NCI-H1048 (cell line): ENCODE results near the gene KRTAP9-7.
A peak's percentile ranks its signal among the peaks of the same experiment; 100 is the strongest.

ENCODE experiments used
- DNase-seq: peaks from one replicate; lab custom pipeline; 2025; lab: John Stamatoyannopoulos, UW

Gene KRTAP9-7

DNA sequence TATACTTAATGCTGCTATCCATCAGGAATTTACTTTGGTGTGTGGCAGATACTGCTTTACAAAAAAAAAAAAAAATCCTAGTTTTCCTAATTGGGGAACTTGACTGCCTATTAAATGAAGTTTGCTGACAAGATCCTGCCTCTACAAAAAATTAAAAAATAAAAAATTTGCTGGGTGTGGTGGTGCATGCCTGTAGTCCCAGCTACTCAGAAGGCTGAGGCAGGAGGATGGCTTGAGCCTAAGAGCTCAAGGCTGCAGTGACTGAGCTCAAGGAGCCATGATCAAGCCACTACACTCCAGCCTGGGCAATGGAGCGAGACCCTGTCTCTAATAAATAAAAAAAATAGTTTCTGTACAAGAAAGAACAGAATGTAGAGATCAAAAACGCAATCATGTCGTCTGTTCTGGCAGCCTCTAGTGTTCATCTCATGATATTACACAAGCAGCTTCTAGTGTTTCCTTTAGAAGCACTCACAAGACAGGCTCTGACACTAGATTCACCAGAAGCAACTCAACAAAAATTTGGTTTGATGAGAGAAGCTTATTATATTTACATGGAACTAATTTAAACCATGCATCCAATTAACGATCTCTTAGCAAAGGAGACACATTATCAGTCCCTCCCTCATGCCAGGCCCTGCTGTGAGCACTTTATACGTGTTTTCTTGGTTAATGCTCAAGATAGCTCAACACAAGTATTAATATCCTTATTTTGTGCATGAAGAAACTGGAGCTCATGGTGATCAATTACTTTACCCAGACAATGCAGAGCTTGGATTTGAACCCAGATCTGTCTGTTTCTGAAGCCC is 46.8 kb downstream of the KRTAP9-7 start:
- peak; percentile 8 for DNase-seq

DNA sequence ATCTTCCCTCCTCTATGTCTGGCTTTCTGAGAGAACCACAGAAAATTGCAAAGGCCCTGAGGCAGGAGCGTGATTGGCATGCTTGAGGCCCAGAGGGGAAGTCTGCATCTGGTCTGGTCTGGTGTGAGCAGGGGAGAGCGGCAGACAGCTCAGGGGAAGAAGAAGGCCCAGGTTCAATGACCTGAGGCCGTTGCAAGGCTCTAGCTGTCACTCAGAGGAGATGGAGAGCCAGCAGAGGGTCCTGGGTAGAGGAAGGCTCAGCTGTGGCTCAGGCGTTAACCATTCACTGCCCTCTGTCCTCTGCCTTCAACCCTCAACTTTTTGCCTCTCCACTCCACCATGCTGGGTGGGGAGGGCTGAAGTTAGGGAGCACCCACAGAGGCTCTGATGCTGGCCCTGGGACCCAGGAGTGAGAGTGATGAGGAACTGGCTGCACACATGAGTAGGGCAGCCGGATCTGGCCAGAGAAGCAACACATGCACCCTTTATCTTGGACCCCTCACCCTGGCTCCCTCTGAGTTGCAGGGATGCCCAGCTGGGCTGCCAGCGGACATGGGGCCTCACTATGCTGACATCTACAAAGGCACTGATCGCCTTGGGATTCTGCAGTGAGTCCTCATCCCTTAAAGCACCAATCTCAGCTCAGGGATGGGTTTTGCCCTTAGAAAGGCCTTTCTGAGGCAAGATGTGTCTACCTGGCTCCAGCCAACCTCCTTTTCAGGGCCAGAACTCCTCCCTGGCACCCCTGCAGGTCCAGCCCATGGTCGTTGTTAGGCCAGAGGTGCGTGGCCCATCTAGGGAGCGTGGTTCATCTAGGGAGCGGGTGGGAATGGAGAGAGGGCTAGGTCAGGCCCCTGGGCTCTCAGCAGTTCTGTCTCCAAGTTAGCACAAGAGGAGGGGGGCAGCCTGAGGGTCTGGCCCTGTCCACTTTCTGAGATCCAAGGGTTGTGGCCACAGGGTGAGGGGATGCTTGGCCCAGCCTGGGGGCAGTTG is 47.7 kb downstream of the KRTAP9-7 start:
- DNase-seq, result no peak

DNA sequence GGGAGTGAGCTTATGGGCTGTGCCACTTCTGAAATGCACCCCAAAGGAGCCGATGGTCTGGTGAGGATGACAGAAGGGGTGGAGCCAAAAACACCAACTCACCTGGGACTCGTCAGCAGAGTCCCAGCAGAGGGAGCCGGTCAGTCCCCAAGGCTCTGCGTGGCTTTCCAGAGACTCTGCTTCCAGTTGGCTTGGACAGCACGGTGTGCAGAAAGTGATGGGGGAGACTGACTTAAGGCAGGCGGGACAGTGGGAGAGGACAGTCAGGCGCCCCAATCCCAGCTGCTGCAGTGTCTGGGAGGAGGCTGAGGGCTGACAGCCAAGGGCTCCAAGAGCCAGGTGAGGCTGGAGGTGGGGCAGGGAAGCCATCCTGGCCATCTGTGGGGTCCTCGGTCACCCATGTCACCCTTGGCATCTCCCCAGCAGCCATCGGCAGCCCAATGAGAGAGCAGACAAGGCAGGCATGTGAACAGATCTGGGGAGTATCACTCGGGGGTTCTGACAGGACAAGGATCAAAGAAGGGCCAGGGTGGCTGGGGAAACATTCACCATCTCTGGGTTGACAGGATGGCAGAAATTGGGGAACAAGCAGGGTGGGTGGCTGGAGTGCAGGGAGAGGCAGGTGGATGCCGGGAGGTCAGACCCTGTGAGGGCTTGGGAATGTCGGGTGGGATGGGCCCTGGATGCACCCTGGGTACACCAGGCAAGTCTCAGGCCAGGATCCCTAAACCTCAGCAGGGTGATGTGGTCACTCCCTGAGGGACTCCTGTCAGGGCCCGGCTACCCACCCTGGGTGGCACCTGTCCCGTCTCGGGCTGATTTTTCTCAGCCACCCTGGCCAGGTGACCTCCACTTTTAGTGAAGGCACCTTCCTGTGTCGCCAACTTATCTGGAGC is 48.9 kb downstream of the KRTAP9-7 start:
- no peak for DNase-seq

DNA sequence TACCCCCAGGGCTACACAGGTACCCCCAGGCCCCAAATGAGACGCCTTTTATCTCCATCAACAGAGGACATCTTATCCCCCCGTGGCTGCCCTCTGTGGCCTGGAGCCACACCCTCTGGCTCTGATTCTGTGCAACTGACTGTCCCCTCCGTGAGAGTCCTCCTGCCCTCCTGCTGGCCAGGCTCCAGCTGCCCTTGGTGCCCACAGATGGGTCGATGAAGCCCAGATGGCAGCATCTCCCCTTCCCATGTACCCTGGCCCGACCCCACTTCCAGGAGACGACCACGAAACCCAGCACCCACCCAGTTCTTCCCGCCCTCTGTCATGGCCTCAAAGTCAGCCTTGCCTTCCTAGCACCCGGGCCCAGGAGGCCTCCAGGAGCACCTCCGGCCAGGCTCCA is 49.6 kb downstream of the KRTAP9-7 start:
- DNase-seq, result no peak

DNA sequence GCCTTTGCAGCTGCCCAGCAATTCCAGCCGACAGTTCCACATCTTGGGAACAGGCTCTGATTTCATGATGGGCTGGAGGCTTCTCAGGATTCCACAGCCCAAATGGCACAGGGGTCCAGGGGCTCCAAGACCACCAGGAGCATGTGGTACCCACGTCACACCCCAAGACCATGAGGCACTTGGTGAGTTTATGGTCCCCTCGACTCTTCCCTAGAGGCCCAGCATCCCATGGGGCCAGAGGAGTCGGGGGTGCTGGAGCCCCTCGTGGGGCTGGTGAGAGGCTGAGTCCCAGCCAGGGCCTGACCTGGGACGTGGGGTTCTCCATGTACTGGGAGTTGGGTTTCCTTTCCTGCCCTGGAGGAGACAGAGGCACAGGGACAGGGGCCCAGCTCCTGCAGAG is 50.1 kb downstream of the KRTAP9-7 start:
- no peak for DNase-seq
